ENCODE results near the gene POU2AF3. TPM values are rescaled to one million over a fixed set of nuclear protein-coding genes. Genes with fewer than 3 reads are reported as not detected.

Gene POU2AF3
- total RNA-seq, 1 experiment from 2014 or later: 3.0 TPM

- CTCF ChIA-PET: no interaction called here
- no peaks in the 10 kb centered on the region for H3F3A ChIP-seq (ENCODE audit: insufficient read depth, low read depth)
- no TSS peak for BruUV-seq (replicated peaks)
These were observed 2.1 kb upstream of the POU2AF3 start for GRCh38 chr11:111296196-111296595.

DNA sequence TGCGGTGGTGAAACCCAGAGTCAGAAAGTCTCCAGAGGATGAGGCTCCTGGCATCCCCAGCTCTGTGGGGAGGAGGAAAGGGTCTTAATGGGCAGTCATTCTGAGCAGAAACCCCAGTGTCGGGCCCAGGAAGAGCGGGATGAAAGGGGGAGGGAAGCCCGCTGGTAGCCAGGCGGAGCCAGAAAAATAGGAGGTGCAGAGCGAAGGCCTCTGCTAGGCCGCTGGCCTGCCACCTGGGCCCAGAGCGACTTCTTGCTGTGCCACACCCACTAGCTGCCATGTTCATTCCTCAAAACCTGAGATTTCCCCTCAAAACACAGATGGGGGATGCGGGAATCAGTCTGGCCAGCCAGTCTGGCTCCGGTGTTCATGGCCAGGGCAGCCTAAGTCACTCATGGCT, 650 bp upstream of the POU2AF3 start:
- H2AFZ ChIP-seq: no peak overlapping the region
- POLR2A ChIA-PET (ENCODE audit: unreplicated experiment): no interaction called here
- H3K27ac ChIP-seq: no peak overlapping the region

More at GRCh38 chr11:111296196-111296595, 2.1 kb upstream of the POU2AF3 start:
- TF ChIP-seq CTCF (conservative IDR thresholded peaks at IDR 0.05): no peak
- no peak for TF ChIP-seq EZH2 (IDR thresholded peaks at IDR 0.05; ENCODE audit: low read depth)
- no peak for DNase-seq
- H3K79me2 ChIP-seq (ENCODE audit: low read depth): no peaks in the 10 kb centered on the region
- H3K27ac ChIP-seq: no peak overlapping the region
- intact Hi-C loops (cut with micrococcal nuclease; ENCODE audit: unreplicated experiment): no loop called here
- no peaks in the 10 kb centered on the region for H3K9me3 ChIP-seq (ENCODE audit: insufficient read depth, low read depth)
- H3K4me2 ChIP-seq: no peak overlapping the region
- H3K27me3 ChIP-seq (ENCODE audit: insufficient read depth, low read depth): no peaks in the 10 kb centered on the region
- no peaks in the 10 kb centered on the region for H3K36me3 ChIP-seq (ENCODE audit: low read depth)
- no peak overlapping the region for H3K4me3 ChIP-seq
- no peaks in the 10 kb centered on the region for H3K9me2 ChIP-seq (ENCODE audit: insufficient read depth)
- H3K4me1 ChIP-seq (replicated peaks; ENCODE audit: insufficient read depth): peaks cover 16% of the 10 kb centered on the region
- POLR2A ChIA-PET (ENCODE audit: unreplicated experiment): no interaction called here
- H4K20me1 ChIP-seq (ENCODE audit: insufficient read depth): no peaks in the 10 kb centered on the region
- no peak overlapping the region for H2AFZ ChIP-seq

DNA sequence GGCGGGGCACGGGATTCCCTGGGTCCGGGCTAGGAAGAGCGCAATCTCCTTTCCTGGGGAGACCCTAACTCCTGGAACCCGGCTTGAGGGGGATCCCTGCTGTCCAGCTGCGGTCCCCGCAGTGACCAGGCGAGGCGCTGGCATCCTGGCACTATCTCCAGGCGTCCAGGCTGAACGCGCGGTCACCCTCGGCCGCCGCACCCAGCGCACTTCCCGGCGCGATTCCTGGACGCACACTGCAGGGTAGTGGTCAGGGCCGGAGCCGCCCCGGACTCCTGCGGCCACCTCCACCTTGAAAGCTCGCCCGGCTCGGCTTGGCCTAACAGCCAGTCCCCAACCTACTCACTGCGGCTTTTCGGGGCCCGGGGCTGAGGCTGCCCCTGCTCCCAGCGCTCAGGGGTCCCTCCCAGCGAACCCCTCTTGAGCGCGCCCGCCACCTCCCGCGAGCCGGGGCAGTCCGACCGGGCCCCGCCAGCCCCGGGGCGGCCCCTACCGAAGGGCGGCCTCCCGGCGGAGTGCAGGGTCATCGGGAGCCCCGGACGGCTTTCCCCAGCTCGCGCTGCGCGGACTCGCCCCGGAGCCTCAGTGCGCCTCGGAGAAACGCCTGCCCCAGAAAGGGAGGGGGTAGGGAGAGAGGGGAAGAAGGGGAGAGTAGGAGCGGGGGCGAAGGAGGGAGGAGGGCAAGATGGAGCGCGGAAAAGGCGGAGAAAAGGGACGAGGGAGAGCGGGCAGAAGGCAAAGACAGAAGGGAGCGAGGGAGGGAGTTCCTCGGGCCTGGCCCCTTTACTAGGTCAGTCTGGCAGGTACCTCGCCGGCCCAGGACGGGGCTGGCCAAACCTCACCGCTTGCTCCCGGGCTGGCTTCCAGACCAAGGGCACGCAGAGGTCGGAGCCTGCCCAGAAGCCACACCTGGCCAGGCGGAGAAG, 1.0 kb downstream of the POU2AF3 start:
- Histone ChIP-seq H3K27me3 (ENCODE audit: insufficient read depth, low read depth) (no peaks in the 10 kb centered on the region), H3K4me2 (peak overlapping the region; percentile 76), H3K79me2 (ENCODE audit: low read depth) (no peaks in the 10 kb centered on the region), H3K9me2 (ENCODE audit: insufficient read depth) (no peaks in the 10 kb centered on the region), H3K4me1 (replicated peaks; ENCODE audit: insufficient read depth) (peaks cover 41% of the 10 kb centered on the region), H4K20me1 (ENCODE audit: insufficient read depth) (no peaks in the 10 kb centered on the region), H3F3A (ENCODE audit: insufficient read depth, low read depth) (peaks cover 22% of the 10 kb centered on the region), H3K4me3 (peak overlapping the region; percentile 86), H3K9me3 (ENCODE audit: insufficient read depth, low read depth) (no peaks in the 10 kb centered on the region), H3K27ac (no peak overlapping the region; the same call in 1 of the 2 replicates), H2AFZ (peak overlapping the region; percentile 98), H3K36me3 (ENCODE audit: low read depth) (no peaks in the 10 kb centered on the region)
- intact Hi-C loops (cut with micrococcal nuclease; ENCODE audit: unreplicated experiment): loop anchor here (1.0 to 10.0 kb wide), 3 partner anchors 29 to 124 kb away; no protein-coding TSS in a partner anchor
- BruUV-seq (replicated peaks): no TSS peak
- POLR2A ChIA-PET (ENCODE audit: unreplicated experiment): interaction anchor here (0.5 kb wide), 1 partner anchor 787 kb away, joined by 5 read pairs; the partner anchor contains the start of genes SDHD and TIMM8B
- DNase-seq: peak; percentile 56 to 71
- CTCF ChIA-PET: interaction anchor here (0.6 kb wide), 1 partner anchor 243 kb away, joined by 3 read pairs; no protein-coding TSS in a partner anchor
- no peak for TF ChIP-seq EZH2 (IDR thresholded peaks at IDR 0.05; ENCODE audit: low read depth)
- TF ChIP-seq CTCF (conservative IDR thresholded peaks at IDR 0.05): peak; percentile 83

More for the DNA sequence above, 650 bp upstream of the POU2AF3 start:
- no peak for TF ChIP-seq EZH2 (IDR thresholded peaks at IDR 0.05; ENCODE audit: low read depth)
- no peak for TF ChIP-seq CTCF (conservative IDR thresholded peaks at IDR 0.05)
- Histone ChIP-seq H3K36me3 (ENCODE audit: low read depth) (no peaks in the 10 kb centered on the region), H4K20me1 (ENCODE audit: insufficient read depth) (no peaks in the 10 kb centered on the region), H3K27me3 (ENCODE audit: insufficient read depth, low read depth) (no peaks in the 10 kb centered on the region), H3F3A (ENCODE audit: insufficient read depth, low read depth) (peaks cover 7% of the 10 kb centered on the region; the same call in 1 of the 2 replicates), H3K4me1 (replicated peaks; ENCODE audit: insufficient read depth) (peaks cover 25% of the 10 kb centered on the region), H3K9me3 (ENCODE audit: insufficient read depth, low read depth) (no peaks in the 10 kb centered on the region), H3K9me2 (ENCODE audit: insufficient read depth) (no peaks in the 10 kb centered on the region), H3K4me2 (no peak overlapping the region), H3K4me3 (no peak overlapping the region), H3K79me2 (ENCODE audit: low read depth) (no peaks in the 10 kb centered on the region)
- intact Hi-C loops (cut with micrococcal nuclease; ENCODE audit: unreplicated experiment): no loop called here
- TSS peak; percentile 33 for BruUV-seq (replicated peaks)
- DNase-seq: no peak
- CTCF ChIA-PET: no interaction called here
